Urinary bladder (tissue), 4 donors: ENCODE results near the gene SPTLC2. TPM values are rescaled to one million over a fixed set of nuclear protein-coding genes. Genes with fewer than 3 reads are reported as not detected.
A peak's percentile ranks its signal among the peaks of the same experiment; 100 is the strongest.

ENCODE experiments used
- DNase-seq: peaks from one replicate; pipeline ENCODE4 v3.0.0-alpha.2; 2015; ENCODE audit errors: extremely low spot score
- H3K27ac ChIP-seq: one replicate; pipeline ENCODE4 v1.5.1; 2013; ENCODE audit warnings: low read depth, mild to moderate bottlenecking, moderate library complexity
- H3K36me3 ChIP-seq: one replicate; pipeline ENCODE4 v1.6.1; 2013; ENCODE audit warnings: mild to moderate bottlenecking, moderate library complexity; ENCODE audit not compliant: insufficient read depth
- H3K4me1 ChIP-seq: one replicate; pipeline ENCODE4 v1.6.1; 2013; ENCODE audit warnings: mild to moderate bottlenecking, moderate library complexity; ENCODE audit not compliant: insufficient read depth
- H3K4me3 ChIP-seq: one replicate; pipeline ENCODE4 v1.5.1; 2013; ENCODE audit warnings: low read depth, low read length
- WGBS: extraction: QIAGEN DNeasy Blood & Tissue Kit; methylation state at CpG from one replicate; pipeline ENCODE4 v1.1.7; 2013; 5-methylcytosine and 5-hydroxymethylcytosine counted together
- polyA plus RNA-seq: library from polyadenylated mRNA; stranded (reverse); fragments of 200-250 nt; gene quantifications from one replicate; pipeline ENCODE4 v1.2.3, GENCODE V29; 2013
- small RNA-seq: library from RNA; depleted of rRNA; stranded (forward); fragments of <200 nt; gene quantifications from one replicate; pipeline ENCODE3, GENCODE V24; 2014
- total RNA-seq: library from RNA; depleted of rRNA; stranded (reverse); fragments of >200 nt; gene quantifications from one replicate; pipeline ENCODE4 v1.2.3, GENCODE V29; 2014
- donor health status: healthy with polysubstance abuse.
- donor health status: healthy.

Gene SPTLC2
- total and polyA plus RNA-seq, 2 donors: 12.8 to 55.0 TPM

GRCh38 chr14:77459072-77459723 is 157.2 kb downstream of the SPTLC2 start:
- Histone ChIP-seq H3K27ac (no peak overlapping the region), H3K4me3 (peak overlapping the region; percentile 93)

DNA sequence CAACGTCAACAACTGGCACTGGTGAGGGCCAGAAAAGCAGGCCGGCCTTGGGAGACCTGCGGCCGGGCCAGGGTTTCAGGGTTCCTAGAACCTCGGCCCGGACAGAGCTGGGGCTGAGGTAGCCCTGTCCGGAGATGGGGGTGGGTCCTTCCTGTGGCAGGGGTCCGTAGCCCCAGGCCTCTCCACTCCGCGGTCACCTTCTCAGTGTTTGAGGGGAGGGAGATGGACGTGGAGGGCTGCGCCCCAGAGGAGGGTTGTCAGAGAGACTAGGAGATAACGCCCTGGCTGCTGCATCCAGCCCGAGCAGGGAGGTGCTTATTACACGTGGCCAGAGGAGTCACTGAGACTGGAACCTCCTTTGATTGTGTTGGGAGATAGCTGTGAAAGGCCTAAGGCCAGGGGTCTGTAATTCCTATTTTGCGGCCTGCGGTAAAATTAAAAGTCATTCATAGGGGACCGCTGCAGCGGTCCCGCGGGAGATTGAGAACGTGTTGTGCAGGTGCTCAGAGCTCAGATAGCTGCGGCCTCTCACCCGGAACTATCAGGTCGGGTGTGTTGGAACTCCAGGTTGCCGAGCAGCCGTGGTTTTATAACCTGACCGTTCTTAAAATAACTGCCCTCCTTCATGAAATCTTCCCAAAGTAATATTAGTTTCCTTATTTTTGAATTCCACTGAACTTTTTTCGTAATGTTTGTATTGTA is 158.0 kb downstream of the SPTLC2 start:
- Histone ChIP-seq H3K27ac (peak overlapping the region; percentile 71), H3K4me1 (no peaks in the 10 kb centered on the region), H3K36me3 (peaks cover 3% of the 10 kb centered on the region), H3K4me3 (peak overlapping the region; percentile 93)
- under 1% methylated on average over 29 of the region's 29 CpGs for WGBS
- no peak for DNase-seq

More at GRCh38 chr14:77459072-77459723, 157.2 kb downstream of the SPTLC2 start:
- peak; percentile 28 for DNase-seq
- Histone ChIP-seq H3K36me3 (peaks cover 7% of the 10 kb centered on the region), H3K4me1 (no peaks in the 10 kb centered on the region)
- WGBS: 32% methylated on average over 13 of the region's 13 CpGs

DNA sequence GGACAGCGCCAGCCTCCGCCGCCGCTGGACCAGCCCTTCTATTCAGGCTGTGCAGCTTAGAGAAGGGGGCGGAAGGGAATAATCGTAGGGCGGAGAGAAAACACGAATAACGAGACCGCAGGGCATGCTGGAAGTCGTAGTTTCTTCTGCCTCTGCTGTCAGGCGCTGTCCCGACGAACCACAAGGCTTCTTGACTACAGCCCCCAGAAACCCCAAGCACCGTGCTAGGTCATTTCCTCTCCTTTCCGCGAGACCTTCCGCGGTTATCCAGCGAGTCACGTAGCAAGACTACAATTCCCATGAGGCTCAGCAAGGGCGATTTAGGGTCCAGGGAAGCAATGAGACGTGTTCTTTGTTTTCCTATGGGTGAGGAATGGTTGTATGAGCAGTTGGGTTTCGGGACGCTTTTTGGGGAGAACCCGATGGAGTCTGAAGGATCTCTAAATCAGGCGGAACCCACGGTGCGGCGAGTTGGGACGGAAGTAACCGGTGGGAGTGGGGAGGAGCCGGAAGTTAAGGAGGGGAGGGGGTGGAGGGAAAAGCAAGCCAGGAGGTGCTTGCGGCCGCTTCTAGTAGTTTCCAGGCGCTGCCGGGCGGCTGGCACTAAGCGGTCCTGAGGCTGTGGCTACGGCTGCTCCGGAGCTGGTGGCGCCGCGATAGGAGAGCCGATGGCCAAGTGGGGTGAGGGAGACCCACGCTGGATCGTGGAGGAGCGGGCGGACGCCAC is 158.8 kb downstream of the SPTLC2 start, which contains the start of the genes AHSA1 and VIPAS39:
Gene AHSA1, plus strand, starts transcription at position 572 of the 727 bp plus-strand sequence. Its CDS starts 97 bp downstream, at position 669.
Gene VIPAS39, minus strand, starts transcription at position 80 of the 727 bp plus-strand sequence. CDS start 3,499 bp downstream, outside the sequence.
- peak; percentile 98 for DNase-seq
- H3K36me3 ChIP-seq: peaks cover 2% of the 10 kb centered on the region
- under 1% methylated on average over 50 of the region's 50 CpGs for WGBS
- peak within 1 kb of the TSS; percentile 84 for H3K27ac ChIP-seq
- H3K4me3 ChIP-seq: peak within 1 kb of the TSS; percentile 93
- no peaks in the 10 kb centered on the region for H3K4me1 ChIP-seq

DNA sequence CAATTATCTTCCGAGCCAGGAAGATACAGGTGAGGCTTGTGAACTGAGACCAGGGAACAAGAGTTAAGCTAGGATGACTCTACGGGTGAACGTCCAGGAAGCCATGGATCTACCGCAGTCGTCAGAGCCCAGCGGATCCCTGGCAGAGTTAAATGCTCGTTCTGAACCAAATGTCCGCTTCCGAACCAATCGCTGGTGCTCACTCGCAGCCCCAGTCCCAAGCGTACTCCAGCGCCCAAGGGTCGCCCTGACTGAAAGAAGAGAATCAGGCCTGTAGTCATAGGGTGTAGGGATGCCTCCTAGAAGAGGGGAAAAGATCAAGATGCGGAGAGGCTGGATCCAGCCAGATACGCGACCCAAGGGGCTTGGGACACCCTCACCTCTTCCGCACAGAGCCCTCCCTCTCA is 159.3 kb downstream of the SPTLC2 start:
- no peak for DNase-seq

More for the DNA sequence above, 159.3 kb downstream of the SPTLC2 start:
- Histone ChIP-seq H3K27ac (peak overlapping the region; percentile 84), H3K4me1 (no peaks in the 10 kb centered on the region), H3K4me3 (peak overlapping the region; percentile 93), H3K36me3 (no peaks in the 10 kb centered on the region)
- WGBS: under 1% methylated on average over 18 of the region's 18 CpGs

Small RNA genes within 50 kb of the gene (small RNA-seq; reads per million reads assigned to genes)
- gene COX6CP11 (not detected), gene RF00404 (not detected), gene RN7SL587P (not detected)

Other genes starting within 250 kb of the SPTLC2 start
- gene TMED8, start 239.5 kb downstream of the SPTLC2 start, total RNA-seq: 12.3 TPM
- gene TMED8, start 239.5 kb downstream of the SPTLC2 start, polyA plus RNA-seq: 6.3 TPM
- 1.3 TPM for gene SAMD15, start 239.3 kb downstream of the SPTLC2 start, total RNA-seq
- 0.44 TPM for gene SAMD15, start 239.3 kb downstream of the SPTLC2 start, polyA plus RNA-seq
- gene NOXRED1, start 193.1 kb downstream of the SPTLC2 start, total RNA-seq: 0.69 TPM
- gene NOXRED1, start 193.1 kb downstream of the SPTLC2 start, polyA plus RNA-seq: 0.14 TPM
- 21.5 TPM for gene VIPAS39, start 159.0 kb downstream of the SPTLC2 start, total RNA-seq
- gene VIPAS39, start 159.0 kb downstream of the SPTLC2 start, polyA plus RNA-seq: 19.5 TPM
- 66.2 TPM for gene AHSA1, start 158.5 kb downstream of the SPTLC2 start, total RNA-seq
- gene AHSA1, start 158.5 kb downstream of the SPTLC2 start, polyA plus RNA-seq: 126 TPM
- gene ISM2, start 117.8 kb downstream of the SPTLC2 start, total RNA-seq: not detected
- 0.51 TPM for gene ISM2, start 117.8 kb downstream of the SPTLC2 start, polyA plus RNA-seq
- 13.0 TPM for gene ALKBH1, start 91.4 kb upstream of the SPTLC2 start, total RNA-seq
- gene ALKBH1, start 91.4 kb upstream of the SPTLC2 start, polyA plus RNA-seq: 9.3 TPM
- 174 TPM for gene SLIRP, start 91.5 kb upstream of the SPTLC2 start, total RNA-seq
- 191 TPM for gene SLIRP, start 91.5 kb upstream of the SPTLC2 start, polyA plus RNA-seq
- 59.5 TPM for gene SNW1, start 144.5 kb upstream of the SPTLC2 start, total RNA-seq
- 50.7 TPM for gene SNW1, start 144.5 kb upstream of the SPTLC2 start, polyA plus RNA-seq
- 6.1 TPM for gene ADCK1, start 183.5 kb upstream of the SPTLC2 start, total RNA-seq
- 9.0 TPM for gene ADCK1, start 183.5 kb upstream of the SPTLC2 start, polyA plus RNA-seq